GM12878 (cell line): ENCODE data around the gene SNAI3. TPM values are rescaled to one million over a fixed set of nuclear protein-coding genes. Genes with fewer than 3 reads are reported as not detected.

Experiments
- ATAC-seq: fragments of 200-7000 bp; cut with Tn5 transposase; 3 replicates; pipeline ENCODE4 v1.9.1; 2020; ENCODE audit warnings: mild to moderate bottlenecking, moderate library complexity
- BruUV-seq: library from RNA; stranded (reverse); fragments of 400-500 nt; replicated peaks from 2 replicates; lab custom pipeline; 2021; lab: Mats Ljungman, UMichigan
- CTCF ChIA-PET: fragments of 300-600 bp; sonication (Branson Sonifier 250); formaldehyde crosslinking; extraction: SDS; loops from one replicate; lab custom pipeline; 2021; ENCODE audit warnings: inconsistent platforms; lab: Yijun Ruan, JAX
- POLR2A ChIA-PET: fragments of 350-600 bp; formaldehyde crosslinking; extraction: SDS; loops from one replicate; lab custom pipeline; 2021; ENCODE audit warnings: inconsistent platforms; lab: Charles Lee
- RAD21 ChIA-PET: fragments of 300-600 bp; sonication (Branson Sonifier 250); formaldehyde crosslinking; loops from one replicate; lab custom pipeline; 2023; ENCODE audit warnings: antibody characterized with exemption; ENCODE audit not compliant: unreplicated experiment; lab: Charles Lee
- SMC1A ChIA-PET: fragments of 300-600 bp; sonication (Branson Sonifier 250); formaldehyde crosslinking; loops from one replicate; lab custom pipeline; 2023; ENCODE audit not compliant: unreplicated experiment, uncharacterized antibody; lab: Charles Lee
- DNase-seq: peaks from one replicate; pipeline ENCODE4 v3.0.0-alpha.2; 2011; ENCODE audit warnings: low read depth, low spot score
- FAIRE-seq: peaks from 3 replicates; lab custom pipeline; 2011; peaks lifted over from hg19 to GRCh38; lab: Jason Lieb, UNC
- H2AFZ ChIP-seq: 2 replicates; pipeline ENCODE4 v1.6.0; 2011; ENCODE audit warnings: low read depth, low read length, control low read depth; ENCODE audit not compliant: control insufficient read depth
- H3K27ac ChIP-seq: 2 replicates; pipeline ENCODE4 v1.5.1; 2011; ENCODE audit warnings: control low read depth; ENCODE audit not compliant: control insufficient read depth, insufficient read depth
- H3K27me3 ChIP-seq, 2 experiments: replicated peaks in 1 of 2; 2 replicates each; pipeline versions ENCODE4 v1.6.0 to v1.6.1; 2011; ENCODE audit warnings: low read length in 1 of 2; ENCODE audit not compliant: control insufficient read depth in 2 of 2, insufficient read depth in 2 of 2
- H3K36me3 ChIP-seq, 2 experiments: 2 replicates each; pipeline ENCODE4 v1.5.1; 2011; ENCODE audit warnings: low read length in 1 of 2; ENCODE audit not compliant: control insufficient read depth in 2 of 2, insufficient read depth in 2 of 2
- H3K4me1 ChIP-seq: 2 replicates; pipeline ENCODE4 v1.6.1; 2011; ENCODE audit warnings: mild to moderate bottlenecking, low read length, moderate library complexity, mixed read lengths; ENCODE audit not compliant: control insufficient read depth, insufficient read depth
- H3K4me2 ChIP-seq: 2 replicates; pipeline ENCODE4 v1.6.0; 2011; ENCODE audit warnings: control low read depth; ENCODE audit not compliant: control insufficient read depth, insufficient read depth
- H3K4me3 ChIP-seq: fragments of 200-600 bp; sonication (generic); 2 replicates; pipeline ENCODE4 v1.5.1; 2016
- H3K79me2 ChIP-seq: 2 replicates; pipeline ENCODE4 v1.6.0; 2011; ENCODE audit warnings: low read length; ENCODE audit not compliant: control insufficient read depth, insufficient read depth
- H3K9ac ChIP-seq: 2 replicates; pipeline ENCODE4 v1.8.0; 2011; ENCODE audit warnings: low read length, control low read depth, mixed read lengths; ENCODE audit not compliant: control insufficient read depth, insufficient read depth
- H3K9me3 ChIP-seq: replicated peaks from 3 replicates; pipeline ENCODE4 v1.5.1; 2011; ENCODE audit warnings: mild to moderate bottlenecking, low read length; ENCODE audit not compliant: control insufficient read depth, insufficient read depth
- H4K20me1 ChIP-seq: 2 replicates; pipeline ENCODE4 v1.6.0; 2011; ENCODE audit not compliant: control insufficient read depth, insufficient read depth
- CHD1 ChIP-seq: IDR thresholded peaks from 2 replicates; pipeline ENCODE4 v1.6.1; 2012; ENCODE audit warnings: low read depth, low read length, improper control_type of control experiment
- GATAD2B ChIP-seq: fragments of 450-650 bp; conservative IDR thresholded peaks from 2 replicates; pipeline ENCODE4 v1.6.1; 2017; ENCODE audit warnings: low read depth, mild to moderate bottlenecking, moderate library complexity
- HDGF ChIP-seq: fragments of 450-650 bp; IDR thresholded peaks from 2 replicates; pipeline ENCODE4 v1.6.1; 2016; ENCODE audit warnings: antibody characterized with exemption
- YBX1 ChIP-seq: fragments of 450-650 bp; IDR thresholded peaks from 2 replicates; pipeline ENCODE4 v1.6.1; 2016; ENCODE audit warnings: antibody characterized with exemption
- ZBTB4 ChIP-seq: fragments of 450-650 bp; formaldehyde crosslinking; IDR thresholded peaks from 2 replicates; pipeline ENCODE4 v1.4.0; 2022; ENCODE audit warnings: mild to moderate bottlenecking, moderate library complexity
- ZNF274 ChIP-seq: IDR thresholded peaks from one replicate; pipeline ENCODE4 v1.8.0; 2011; ENCODE audit not compliant: insufficient read length, insufficient read depth
- WGBS: methylation state at CpG from one replicate; pipeline ENCODE4 v1.1.6; 2016; ENCODE audit warnings: low lambda C conversion rate; ENCODE audit not compliant: insufficient replicate concordance, insufficient coverage; ENCODE audit errors: missing lambda C conversion rate; 5-methylcytosine and 5-hydroxymethylcytosine counted together
- in situ Hi-C: fragments of 300-500 bp; cut with MboI; formaldehyde crosslinking; loops from 9 replicates; pipeline ENCODE4 v1.14.3; 2018; ENCODE audit warnings: mixed read lengths
- intact Hi-C: fragments of 100-400 bp; cut with micrococcal nuclease; formaldehyde crosslinking; loops from one replicate; pipeline ENCODE4 v1.14.2; 2022; ENCODE audit not compliant: unreplicated experiment
- polyA plus RNA-seq, 11 experiments: library from polyadenylated mRNA; depleted of rRNA in 4 of 11; unstranded in 6 of 11; stranded (reverse) in 5 of 11; fragments of >200 nt; fragmentation: Nextera tagmentation in 4 of 11; fragmentation: Illumina TruSeq in 1 of 11; extraction: Ambion mirVana in 4 of 11; extraction: Trizol in 1 of 11; gene quantifications; 1 replicate in 1 of 11; 2 replicates in 10 of 11; pipeline versions ENCODE4 v1.2.1 to v1.2.3, GENCODE V29; 2011 to 2016; ENCODE audit warnings: inconsistent platforms in 2 of 11, missing spikeins in 2 of 11, low read depth in 1 of 11
- total RNA-seq, 4 experiments: library from RNA; depleted of rRNA in 3 of 4; stranded (reverse); fragments of >200 nt in 3 of 4; fragmentation: Illumina TruSeq in 1 of 4; extraction: Trizol in 1 of 4; gene quantifications; 2 replicates each; pipeline versions ENCODE4 v1.2.1 to v1.2.3, GENCODE V29; 2013 to 2021
- TF ChIP-seq, protein P1 (sequence below): fragments of 450-650 bp; IDR thresholded peaks from 2 replicates; pipeline ENCODE4 v1.6.1; 2016; ENCODE audit warnings: mild to moderate bottlenecking

Gene SNAI3
- total and polyA plus RNA-seq, 10 of the 15 experiments (the other 5 are each of a cell fraction or from before 2014, with no cell fraction given): 0.21 to 7.4 (median 3.0) TPM

DNA sequence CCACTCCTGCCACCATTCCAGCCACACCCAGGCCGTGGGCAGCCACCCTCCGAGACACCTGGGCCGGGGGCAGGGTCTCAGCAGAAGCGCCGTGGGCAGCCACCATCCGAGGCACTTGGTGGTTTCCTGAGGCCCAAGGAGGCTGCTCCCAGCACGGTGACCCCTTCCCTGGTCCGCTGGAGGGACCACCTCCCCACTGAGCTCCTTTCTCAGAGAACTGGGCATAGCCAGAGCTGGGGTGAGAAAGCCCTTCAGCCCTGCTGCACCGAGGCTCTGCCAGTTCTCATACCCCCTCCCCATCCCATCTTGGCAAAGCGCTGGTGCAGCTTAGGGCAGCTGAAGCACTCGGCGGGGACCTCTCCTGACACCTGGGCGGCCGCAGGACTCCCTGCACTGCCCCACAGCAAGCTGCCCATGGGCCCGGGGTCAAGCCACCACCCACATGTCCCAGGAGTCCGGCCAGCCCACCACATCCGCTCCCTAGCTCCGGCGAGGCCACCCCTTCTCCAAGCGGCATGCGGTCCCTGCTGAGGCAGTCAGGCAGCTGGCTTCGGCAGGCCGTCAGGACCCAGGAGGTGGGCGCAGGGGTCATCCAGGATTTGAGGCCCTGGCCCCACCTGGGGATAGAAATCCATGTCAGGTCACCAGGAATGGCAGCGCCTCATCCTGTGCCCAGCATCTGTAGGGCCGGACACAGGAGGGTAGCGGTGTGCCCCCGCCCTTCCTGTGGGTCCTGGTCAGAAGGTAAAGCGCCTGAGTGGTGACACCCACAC is 34.1 kb downstream of the SNAI3 start:
- CTCF ChIA-PET: interaction anchor here (1.0 to 1.3 kb wide), 4 partner anchors 9 to 49 kb away, joined by 3 to 6 read pairs (median 3); no protein-coding TSS in a partner anchor
- Histone ChIP-seq H3K9ac (peak overlapping the region; percentile 87), H3K27ac (peak overlapping the region; percentile 96), H3K79me2 (peaks cover 33% of the 10 kb centered on the region), H3K4me3 (peak overlapping the region; percentile 98; the same call in 1 of the 2 replicates), H3K27me3 (no peaks in the 10 kb centered on the region), H3K9me3 (no peaks in the 10 kb centered on the region), H3K4me2 (peak overlapping the region; percentile 95), H2AFZ (no peak overlapping the region), H4K20me1 (no peaks in the 10 kb centered on the region; the same call in 1 of the 2 replicates), H3K4me1 (peaks cover 22% of the 10 kb centered on the region), H3K36me3 (peaks cover 2 to 9% of the 10 kb centered on the region in 2 experiments)
- in situ Hi-C loops: no loop called here
- RAD21 ChIA-PET: interaction anchor here (1.1 to 1.2 kb wide), 2 partner anchors 14 to 53 kb away, joined by 3 read pairs; no protein-coding TSS in a partner anchor
- FAIRE-seq: no peak
- BruUV-seq: no TSS peak
- POLR2A ChIA-PET: interaction anchor here (1.0 to 2.6 kb wide), 5 partner anchors 11 to 48 kb away, joined by 3 to 8 read pairs (median 4); partner anchors contain the start of gene MVD
- DNase-seq: no peak
- intact Hi-C loops: loop anchor here (1.0 to 5.0 kb wide), 4 partner anchors 11 to 160 kb away; partner anchors contain the start of genes APRT, CTU2, MVD and RNF166
- 41% methylated on average over 29 of the region's 29 CpGs for WGBS
- TF ChIP-seq ZNF274 (no peak), ZBTB4 (CRISPR knock-in tag) (no peak), YBX1 (no peak), CHD1 (no peak), HDGF (peak; percentile 15; the same call in 1 of the 2 replicates), GATAD2B (no peak; the same call in 1 of the 2 replicates)
- TF ChIP-seq, protein P1, sequence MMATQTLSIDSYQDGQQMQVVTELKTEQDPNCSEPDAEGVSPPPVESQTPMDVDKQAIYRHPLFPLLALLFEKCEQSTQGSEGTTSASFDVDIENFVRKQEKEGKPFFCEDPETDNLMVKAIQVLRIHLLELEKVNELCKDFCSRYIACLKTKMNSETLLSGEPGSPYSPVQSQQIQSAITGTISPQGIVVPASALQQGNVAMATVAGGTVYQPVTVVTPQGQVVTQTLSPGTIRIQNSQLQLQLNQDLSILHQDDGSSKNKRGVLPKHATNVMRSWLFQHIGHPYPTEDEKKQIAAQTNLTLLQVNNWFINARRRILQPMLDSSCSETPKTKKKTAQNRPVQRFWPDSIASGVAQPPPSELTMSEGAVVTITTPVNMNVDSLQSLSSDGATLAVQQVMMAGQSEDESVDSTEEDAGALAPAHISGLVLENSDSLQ: no peak
- SMC1A ChIA-PET: no interaction called here
- no peak; the same call in 2 of the 3 replicates for ATAC-seq
